ENCODE measurements around the gene SLC2A14. TPM values are rescaled to one million over a fixed set of nuclear protein-coding genes. Genes with fewer than 3 reads are reported as not detected.
A peak's percentile ranks its signal among the peaks of the same experiment; 100 is the strongest.
"Not testable (repeated sequence)": the region's sequence is repeated elsewhere in the genome, so short reads cannot be mapped to it uniquely, and the experiment has no call there.

Gene SLC2A14
- 0.09 and 0.31 TPM in 2 replicates for total RNA-seq

DNA sequence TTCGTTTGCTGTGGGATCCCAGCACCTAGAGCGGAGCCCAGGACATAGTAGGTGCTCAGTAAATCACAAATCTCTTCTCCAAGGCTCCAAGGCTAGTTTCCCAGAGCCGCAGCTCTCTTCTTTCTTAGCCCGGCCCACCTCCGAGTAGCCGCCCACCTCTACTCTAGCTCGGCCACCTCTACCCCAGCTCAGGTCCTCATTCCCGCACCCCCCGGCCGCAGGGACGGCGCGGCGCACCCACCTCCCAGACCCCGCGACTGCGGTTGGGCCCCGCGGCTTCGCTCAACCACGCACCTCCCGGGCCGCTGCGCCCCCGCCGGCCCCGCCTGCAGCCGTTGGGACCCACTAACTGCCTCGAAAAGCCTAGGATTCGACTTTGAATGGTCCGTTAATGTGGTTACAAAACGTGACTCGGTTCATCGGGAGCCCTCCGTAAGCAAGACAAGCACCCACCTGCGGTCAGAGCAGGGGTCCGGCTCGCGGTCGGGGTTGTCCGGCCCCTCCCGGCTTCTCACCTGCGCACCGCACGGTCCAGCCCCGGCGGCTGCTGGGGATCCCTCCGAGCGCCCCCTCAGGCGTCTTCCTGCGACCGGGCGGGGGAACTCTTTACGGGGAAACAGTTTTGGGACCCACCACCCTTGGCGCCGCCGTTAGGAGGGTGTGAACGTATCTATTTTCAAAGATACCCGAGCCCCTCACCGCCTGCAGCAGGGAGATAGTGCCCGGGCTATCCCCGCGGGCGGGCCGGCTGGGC, at the start of gene SLC2A14:
SLC2A14 (minus strand) TSS at position 350 of the 754 bp plus-strand sequence. CDS start 3,035 bp downstream, outside the sequence.
- no peak within 1 kb of the TSS for H3K27ac Mint-ChIP-seq
- peaks cover 3% of the 10 kb centered on the region for H3K9me3 Mint-ChIP-seq
- intact Hi-C loops (cut with micrococcal nuclease), result no loop called here
- no peaks in the 10 kb centered on the region for H3K4me1 Mint-ChIP-seq
- H3K36me3 Mint-ChIP-seq (ENCODE audit: low read depth), result no peaks in the 10 kb centered on the region
- no peak for DNase-seq
- H3K27me3 Mint-ChIP-seq, result peaks cover 33% of the 10 kb centered on the region
- no peak within 1 kb of the TSS for H3K4me3 Mint-ChIP-seq

DNA sequence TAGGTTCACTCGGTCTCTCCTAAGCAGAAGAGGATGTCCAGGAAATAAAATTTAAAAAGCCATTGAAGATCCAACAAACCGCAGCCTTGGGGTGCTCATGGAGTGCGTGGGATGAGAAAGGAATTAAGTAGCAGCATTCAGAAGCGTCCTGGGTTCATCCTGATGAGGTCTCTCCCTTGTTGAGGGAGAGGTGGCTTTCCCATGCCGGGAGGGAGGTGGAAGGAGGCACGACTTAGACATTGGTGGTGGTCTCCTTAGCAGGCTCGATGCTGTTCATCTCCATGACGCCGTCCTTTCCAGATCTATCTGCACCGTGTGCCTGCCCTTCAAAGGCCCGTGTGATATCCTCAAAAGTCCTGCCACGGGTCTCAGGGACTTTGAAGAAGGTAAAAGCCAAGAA, 48.5 kb upstream of the SLC2A14 start:
- intact Hi-C loops (cut with micrococcal nuclease); H3K9me3 Mint-ChIP-seq; H3K4me3 Mint-ChIP-seq; H3K27me3 Mint-ChIP-seq; DNase-seq: not testable (repeated sequence)
- H3K36me3 Mint-ChIP-seq (ENCODE audit: low read depth), result peaks cover 67% of the 10 kb centered on the region
- peak overlapping the region; percentile 51 for H3K27ac Mint-ChIP-seq
- peaks cover 31% of the 10 kb centered on the region for H3K4me1 Mint-ChIP-seq

DNA sequence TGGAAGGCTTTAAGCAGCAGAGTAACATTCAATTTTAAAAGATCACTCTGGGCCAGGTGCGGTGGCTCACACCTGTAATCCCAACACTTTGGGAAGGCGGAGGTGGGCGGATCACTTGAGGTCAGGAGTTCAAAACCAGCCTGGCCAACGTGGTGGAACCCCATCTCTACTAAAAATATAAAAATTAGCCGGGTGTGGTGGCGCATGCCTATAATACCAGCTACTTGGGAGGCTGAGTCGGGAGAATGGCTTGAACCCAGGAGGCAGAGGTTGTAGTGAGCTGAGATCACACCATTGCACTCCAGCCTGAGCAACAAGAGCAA, 45.5 kb upstream of the SLC2A14 start:
- H3K27ac Mint-ChIP-seq, result peak overlapping the region; percentile 56
- H3K9me3 Mint-ChIP-seq; H3K27me3 Mint-ChIP-seq; DNase-seq; intact Hi-C loops (cut with micrococcal nuclease); H3K4me3 Mint-ChIP-seq: not testable (repeated sequence)
- peaks cover 21% of the 10 kb centered on the region for H3K4me1 Mint-ChIP-seq
- H3K36me3 Mint-ChIP-seq (ENCODE audit: low read depth), result peaks cover 47% of the 10 kb centered on the region

DNA sequence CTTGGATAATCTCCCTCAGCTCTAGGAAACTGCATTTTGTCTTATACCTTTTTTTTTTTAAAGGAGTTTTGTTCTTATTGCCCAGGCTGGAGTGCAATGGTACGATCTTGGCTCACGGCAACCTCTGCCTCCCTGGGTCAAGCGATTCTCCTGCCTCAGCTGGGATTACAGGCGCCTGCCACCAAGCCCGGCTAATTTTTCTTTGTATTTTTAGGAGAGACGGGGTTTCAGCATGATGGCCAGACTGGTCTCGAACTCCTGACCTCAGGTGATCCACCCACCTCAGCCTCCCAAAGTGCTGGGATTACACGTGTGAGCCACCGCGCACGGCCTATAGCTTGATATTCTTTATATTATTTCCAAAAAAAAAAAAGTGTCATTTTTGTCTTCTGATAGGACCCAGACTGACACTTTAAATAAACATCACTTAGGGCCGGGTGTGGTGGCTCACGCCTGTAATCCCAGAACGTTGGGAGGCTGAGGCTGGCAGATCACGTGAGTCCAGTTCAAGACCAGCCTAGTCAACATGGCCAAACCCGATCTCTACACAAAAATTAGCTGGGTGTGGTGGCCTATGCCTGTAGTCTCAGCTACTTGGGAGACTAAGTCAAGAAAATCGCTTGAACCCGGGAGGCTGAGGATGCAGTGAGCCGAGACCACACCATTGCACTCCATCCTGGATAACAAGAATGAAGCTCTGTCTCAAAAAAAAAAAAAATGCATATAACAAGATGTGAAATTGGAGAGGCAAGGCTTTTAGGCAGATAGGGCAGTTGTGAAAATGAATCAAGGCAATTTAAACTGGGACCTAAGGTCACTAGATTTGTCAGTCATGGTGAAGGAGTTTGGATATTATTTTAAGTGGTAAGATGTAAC, 44.9 kb upstream of the SLC2A14 start:
- Mint-ChIP-seq H3K4me1 (peaks cover 20% of the 10 kb centered on the region), H3K27ac (peak overlapping the region; percentile 16)
- intact Hi-C loops (cut with micrococcal nuclease), result no loop called here

DNA sequence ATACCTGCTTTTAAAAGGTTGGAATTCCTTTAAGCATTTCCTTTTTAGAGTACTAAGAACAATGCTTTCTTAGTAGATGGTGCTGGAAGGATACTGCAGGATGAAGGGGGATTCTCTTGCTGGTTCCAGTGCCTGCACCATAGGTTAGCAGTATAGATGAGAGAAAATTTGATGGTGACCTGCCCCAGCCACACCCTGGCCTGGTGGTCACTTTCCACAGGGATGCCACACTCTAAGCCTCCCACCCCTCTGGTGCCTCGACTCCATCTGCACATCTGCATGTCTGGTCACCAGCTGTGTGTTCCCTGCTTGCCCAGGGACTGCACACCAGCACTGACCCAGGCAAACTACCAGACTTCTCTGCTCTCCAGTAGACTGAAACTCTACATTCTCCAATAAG, 44.2 kb upstream of the SLC2A14 start:
- no peaks in the 10 kb centered on the region for H3K9me3 Mint-ChIP-seq
- peaks cover 37% of the 10 kb centered on the region for H3K36me3 Mint-ChIP-seq (ENCODE audit: low read depth)
- H3K4me1 Mint-ChIP-seq, result peaks cover 17% of the 10 kb centered on the region
- H3K27ac Mint-ChIP-seq, result peak overlapping the region; percentile 51
- no peaks in the 10 kb centered on the region for H3K27me3 Mint-ChIP-seq
- H3K4me3 Mint-ChIP-seq, result no peak overlapping the region
- intact Hi-C loops (cut with micrococcal nuclease), result no loop called here
- peak; percentile 59 for DNase-seq

More for the DNA sequence above, 44.9 kb upstream of the SLC2A14 start:
- no peaks in the 10 kb centered on the region for H3K9me3 Mint-ChIP-seq
- H3K4me3 Mint-ChIP-seq, result no peak overlapping the region
- DNase-seq, result no peak
- no peaks in the 10 kb centered on the region for H3K27me3 Mint-ChIP-seq
- H3K36me3 Mint-ChIP-seq (ENCODE audit: low read depth), result peaks cover 43% of the 10 kb centered on the region

DNA sequence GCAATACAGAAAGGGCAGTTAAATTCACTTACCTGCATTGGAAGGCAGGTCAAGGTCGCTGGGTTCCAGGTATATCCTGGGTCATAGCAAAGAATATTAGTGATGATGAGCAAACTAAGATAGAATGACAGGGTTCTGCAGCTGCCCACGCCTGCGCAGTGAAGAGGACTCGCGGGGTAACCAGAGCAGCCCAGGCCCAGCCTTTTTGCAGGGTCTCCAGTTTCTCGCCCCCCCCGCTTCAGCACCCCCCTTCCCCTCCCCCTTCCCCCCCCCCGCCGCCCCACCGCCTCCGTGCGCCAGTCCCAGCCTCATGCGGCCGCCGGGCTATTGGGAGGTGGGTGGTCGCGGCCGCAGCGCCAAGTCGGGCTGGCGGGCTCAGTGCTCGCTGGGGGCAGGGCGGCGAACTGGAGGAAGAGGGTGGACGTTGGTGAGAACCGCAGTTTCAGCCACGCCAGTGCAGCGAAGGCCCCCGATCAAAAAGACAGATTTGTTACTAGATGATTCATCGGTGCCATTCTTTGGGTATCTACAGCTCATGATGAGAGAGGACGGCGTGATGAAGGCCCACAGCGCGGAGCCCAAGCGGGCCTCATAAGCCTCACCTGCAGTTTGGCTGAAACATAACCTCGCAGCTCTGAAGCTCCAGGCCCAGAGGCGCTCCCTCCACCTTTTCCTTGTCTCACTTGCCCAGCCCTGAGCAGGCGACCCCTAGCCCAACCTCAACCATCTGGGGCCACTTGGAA, 43.1 kb upstream of the SLC2A14 start:
- peak; percentile 60 for DNase-seq
- Mint-ChIP-seq H3K4me1 (peaks cover 11% of the 10 kb centered on the region), H3K9me3 (no peaks in the 10 kb centered on the region), H3K27me3 (no peaks in the 10 kb centered on the region), H3K4me3 (no peak overlapping the region), H3K27ac (no peak overlapping the region), H3K36me3 (ENCODE audit: low read depth) (peaks cover 27% of the 10 kb centered on the region)
- intact Hi-C loops (cut with micrococcal nuclease), result no loop called here

DNA sequence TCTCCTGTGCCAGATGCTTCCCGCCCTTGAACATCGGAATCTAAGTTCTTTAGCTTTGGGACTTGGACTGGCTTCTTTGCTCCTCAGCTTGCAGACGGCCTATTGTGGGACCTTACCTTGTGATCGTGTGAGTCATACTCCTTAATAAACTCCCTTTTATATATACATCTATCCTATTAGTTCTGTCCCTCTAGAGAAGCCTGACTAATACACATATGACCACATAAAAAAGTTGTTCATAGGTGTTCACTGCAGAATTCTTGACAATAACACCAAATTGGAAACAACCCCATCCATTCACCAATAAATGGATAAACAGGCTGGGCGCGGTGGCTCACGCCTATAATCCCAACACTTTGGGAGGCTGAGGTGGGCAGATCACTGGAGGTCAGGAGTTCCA, 37.4 kb upstream of the SLC2A14 start:
- H3K27ac Mint-ChIP-seq; H3K4me3 Mint-ChIP-seq; H3K36me3 Mint-ChIP-seq (ENCODE audit: low read depth); intact Hi-C loops (cut with micrococcal nuclease); H3K9me3 Mint-ChIP-seq; H3K27me3 Mint-ChIP-seq; DNase-seq; H3K4me1 Mint-ChIP-seq: not testable (repeated sequence)

DNA sequence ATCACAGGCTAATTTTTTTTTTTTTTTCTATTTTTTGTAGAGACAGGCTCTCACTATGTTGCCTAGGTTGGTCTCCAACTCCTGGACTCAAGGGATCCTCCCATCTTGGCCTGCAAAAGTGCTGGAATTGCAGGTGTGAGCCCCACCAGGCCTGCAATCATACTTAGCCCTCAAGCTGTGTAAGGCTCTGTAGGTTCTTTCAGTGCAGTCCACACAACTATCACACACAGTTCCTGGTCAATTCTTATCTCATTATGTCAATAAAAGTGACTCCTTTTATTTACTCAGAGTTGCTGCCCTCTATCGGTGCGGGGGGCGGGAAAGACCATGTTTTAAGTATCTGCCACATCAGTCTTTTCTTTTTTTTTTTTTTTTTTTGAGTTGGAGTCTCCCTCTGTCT, 34.3 kb upstream of the SLC2A14 start:
- Mint-ChIP-seq H3K27me3 (peaks cover 2% of the 10 kb centered on the region), H3K27ac (no peak overlapping the region), H3K4me3 (no peak overlapping the region), H3K4me1 (no peaks in the 10 kb centered on the region), H3K36me3 (ENCODE audit: low read depth) (no peaks in the 10 kb centered on the region), H3K9me3 (no peaks in the 10 kb centered on the region)
- intact Hi-C loops (cut with micrococcal nuclease), result no loop called here
- DNase-seq, result no peak

DNA sequence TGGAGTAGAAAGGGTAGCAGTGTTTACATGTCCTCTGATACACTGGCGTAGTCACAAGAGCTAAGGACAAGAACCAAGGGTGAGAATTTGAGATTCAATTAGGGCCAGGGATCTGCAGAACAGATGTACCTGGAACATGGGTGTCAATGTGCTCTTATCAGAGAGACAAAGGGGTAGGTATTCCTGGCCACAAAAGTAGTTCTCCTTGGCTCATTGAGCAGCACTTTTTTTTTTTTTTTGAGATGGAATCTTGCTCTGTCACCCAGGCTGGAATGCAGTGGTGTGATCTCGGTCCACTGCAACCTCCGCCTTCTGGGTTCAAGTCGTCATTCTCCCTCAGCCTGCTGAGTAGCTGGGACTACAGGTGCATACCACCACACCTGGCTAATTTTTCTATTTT, 33.6 kb upstream of the SLC2A14 start:
- H3K4me3 Mint-ChIP-seq; H3K9me3 Mint-ChIP-seq; H3K27ac Mint-ChIP-seq; H3K27me3 Mint-ChIP-seq; intact Hi-C loops (cut with micrococcal nuclease); H3K36me3 Mint-ChIP-seq (ENCODE audit: low read depth); H3K4me1 Mint-ChIP-seq; DNase-seq: not testable (repeated sequence)

DNA sequence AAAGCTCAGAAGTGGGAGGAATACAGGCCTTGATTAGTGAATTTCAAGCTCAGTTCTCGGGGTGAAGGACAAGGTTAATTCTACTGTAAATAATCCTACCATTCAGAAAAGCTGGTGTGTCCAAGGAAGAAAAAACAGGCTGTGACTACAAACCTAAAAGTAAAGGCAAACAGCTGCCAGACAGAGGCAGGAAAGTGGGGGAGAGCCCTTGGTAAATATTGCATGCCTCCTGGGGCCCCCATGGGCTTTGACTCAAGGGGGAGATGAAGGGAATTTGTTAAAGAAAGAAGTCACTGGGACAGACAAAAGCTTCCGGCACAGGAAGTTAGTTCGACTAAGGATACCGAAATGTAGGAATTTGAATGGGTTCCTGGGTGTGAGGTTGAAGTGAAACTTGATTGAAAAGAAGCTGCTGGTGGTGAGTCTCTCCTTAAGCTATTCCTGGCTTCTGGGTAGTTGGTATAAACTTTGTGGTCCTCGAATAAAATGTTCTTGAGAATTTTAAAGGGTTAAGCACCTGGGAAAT, 32.9 kb upstream of the SLC2A14 start:
- H3K27me3 Mint-ChIP-seq; H3K9me3 Mint-ChIP-seq; DNase-seq; H3K27ac Mint-ChIP-seq; intact Hi-C loops (cut with micrococcal nuclease); H3K4me3 Mint-ChIP-seq; H3K36me3 Mint-ChIP-seq (ENCODE audit: low read depth); H3K4me1 Mint-ChIP-seq: not testable (repeated sequence)

DNA sequence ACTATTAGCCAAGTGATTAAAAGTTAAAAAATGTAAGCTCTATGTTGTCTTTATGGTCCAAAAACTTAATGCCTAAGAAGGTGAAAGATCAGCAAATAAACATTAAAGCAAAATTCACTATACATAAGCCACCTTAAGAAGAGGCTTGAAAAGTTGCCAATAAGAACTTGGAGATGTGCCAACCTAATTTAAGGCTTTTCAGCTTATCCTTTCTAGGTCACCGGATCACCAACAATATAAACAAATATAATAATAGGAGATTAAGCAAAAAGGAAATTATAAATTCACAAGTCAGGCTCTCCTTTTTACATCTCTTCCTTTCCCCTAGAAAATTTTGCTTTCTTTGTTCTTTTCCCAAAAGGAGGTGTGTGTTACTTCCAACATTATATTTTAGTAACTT, 32.4 kb upstream of the SLC2A14 start:
- H3K27ac Mint-ChIP-seq, result no peak overlapping the region

DNA sequence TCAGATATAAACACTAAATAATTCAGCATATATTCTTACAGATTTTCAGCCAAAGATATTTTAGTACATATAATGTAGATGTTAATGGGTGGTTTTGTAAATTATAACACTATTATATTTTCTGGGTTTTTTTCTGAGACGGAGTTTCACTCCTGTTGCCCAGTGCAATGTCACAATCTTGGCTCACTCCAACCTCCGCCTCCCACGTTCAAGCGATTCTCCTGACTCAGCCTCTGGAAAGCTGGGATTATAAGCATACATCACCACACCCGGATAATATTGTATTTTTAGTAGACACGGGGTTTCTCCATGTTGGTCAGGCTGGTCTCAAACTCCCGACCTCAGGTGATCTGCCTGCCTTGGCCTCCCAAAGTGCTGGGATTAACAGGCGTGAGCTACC, 29.7 kb upstream of the SLC2A14 start:
- H3K9me3 Mint-ChIP-seq; intact Hi-C loops (cut with micrococcal nuclease); H3K4me1 Mint-ChIP-seq; H3K27me3 Mint-ChIP-seq; DNase-seq; H3K4me3 Mint-ChIP-seq; H3K27ac Mint-ChIP-seq; H3K36me3 Mint-ChIP-seq (ENCODE audit: low read depth): not testable (repeated sequence)

More for the DNA sequence above, 32.4 kb upstream of the SLC2A14 start:
- H3K36me3 Mint-ChIP-seq (ENCODE audit: low read depth), result no peaks in the 10 kb centered on the region
- intact Hi-C loops (cut with micrococcal nuclease), result no loop called here
- no peaks in the 10 kb centered on the region for H3K9me3 Mint-ChIP-seq
- no peak for DNase-seq
- H3K27me3 Mint-ChIP-seq, result peaks cover 2% of the 10 kb centered on the region
- H3K4me1 Mint-ChIP-seq, result no peaks in the 10 kb centered on the region
- no peak overlapping the region for H3K4me3 Mint-ChIP-seq

DNA sequence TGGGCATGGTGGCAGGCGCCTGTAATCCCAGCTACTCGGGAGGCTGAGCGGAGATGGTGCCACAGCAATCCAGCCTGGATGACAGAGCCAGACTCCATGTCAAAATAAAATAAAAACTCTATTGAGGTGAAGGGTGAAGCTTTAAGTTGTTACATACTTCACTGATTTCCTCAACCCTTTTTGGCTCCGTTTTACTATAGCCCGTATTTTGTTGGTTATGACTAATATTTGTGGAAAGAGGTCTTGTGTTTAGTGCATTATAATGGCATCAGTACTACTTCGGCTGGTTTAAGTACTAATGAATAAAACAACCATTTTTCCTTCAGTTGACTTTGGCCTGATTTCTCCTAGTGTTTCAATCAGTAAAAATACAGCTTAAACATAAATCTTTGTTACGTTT, 27.0 kb upstream of the SLC2A14 start:
- Mint-ChIP-seq H3K9me3 (no peaks in the 10 kb centered on the region), H3K27ac (no peak overlapping the region), H3K36me3 (ENCODE audit: low read depth) (no peaks in the 10 kb centered on the region), H3K4me1 (no peaks in the 10 kb centered on the region), H3K4me3 (no peak overlapping the region), H3K27me3 (no peaks in the 10 kb centered on the region)
- DNase-seq, result no peak
- intact Hi-C loops (cut with micrococcal nuclease), result no loop called here

DNA sequence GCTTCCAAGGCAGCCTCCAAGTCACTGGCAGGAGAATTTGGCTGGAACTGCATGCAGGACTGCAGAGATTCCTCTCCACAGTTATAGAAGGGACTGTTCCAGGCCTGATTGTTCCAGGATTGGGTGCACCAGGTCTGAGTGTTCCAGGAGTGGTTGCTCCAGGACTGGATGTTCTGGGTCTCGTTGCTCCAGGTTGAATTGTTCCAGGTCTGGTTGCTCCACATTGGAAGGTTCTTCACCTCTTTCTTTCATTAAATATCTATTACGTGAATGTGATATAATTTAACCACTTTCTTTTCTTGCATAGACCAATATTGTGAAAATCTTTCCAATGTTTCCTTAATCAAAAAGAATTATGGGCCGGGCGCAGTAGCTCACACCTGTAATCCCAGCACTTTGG, 24.0 kb upstream of the SLC2A14 start:
- H3K9me3 Mint-ChIP-seq, result not testable (repeated sequence)

More for the DNA sequence above, 24.0 kb upstream of the SLC2A14 start:
- DNase-seq; intact Hi-C loops (cut with micrococcal nuclease); H3K27me3 Mint-ChIP-seq; H3K36me3 Mint-ChIP-seq (ENCODE audit: low read depth); H3K4me3 Mint-ChIP-seq; H3K27ac Mint-ChIP-seq; H3K4me1 Mint-ChIP-seq: not testable (repeated sequence)
